NAMALWA (cell line): ENCODE measurements around the gene LRRC32.

Experiments
- DNase-seq: peaks from one replicate; pipeline ENCODE4 v3.0.0-alpha.2; 2015; ENCODE audit warnings: low spot score

The LRRC32 gene

GRCh38 chr11:76670485-76671236 is at the start of gene LRRC32:
Gene LRRC32 (minus strand): TSS chr11:76670747. CDS start chr11:76665954, 4,793 bp downstream.
- peak; percentile 34 for DNase-seq

GRCh38 chr11:76719686-76720085 is 49.1 kb upstream of the LRRC32 start:
- no peak for DNase-seq

- no peak for DNase-seq
Observed at GRCh38 chr11:76719281-76719680, 48.7 kb upstream of the LRRC32 start.

- DNase-seq, result no peak
Observed at GRCh38 chr11:76717816-76718215, 47.3 kb upstream of the LRRC32 start.

- no peak for DNase-seq
Observed at GRCh38 chr11:76717369-76717768, 46.8 kb upstream of the LRRC32 start.

GRCh38 chr11:76716268-76716667 is 45.7 kb upstream of the LRRC32 start:
- no peak for DNase-seq

- DNase-seq, result peak; percentile 15
Observed at GRCh38 chr11:76714493-76714892, 43.9 kb upstream of the LRRC32 start.

- DNase-seq, result no peak
Observed at GRCh38 chr11:76713499-76713898, 43.0 kb upstream of the LRRC32 start.

GRCh38 chr11:76712125-76712524 is 41.6 kb upstream of the LRRC32 start:
- DNase-seq, result no peak

- no peak for DNase-seq
Observed at GRCh38 chr11:76709756-76710155, 39.2 kb upstream of the LRRC32 start.

- no peak for DNase-seq
Observed at GRCh38 chr11:76708972-76709660, 38.6 kb upstream of the LRRC32 start.

GRCh38 chr11:76707293-76707825 is 36.8 kb upstream of the LRRC32 start:
- no peak for DNase-seq

GRCh38 chr11:76706667-76707066 is 36.1 kb upstream of the LRRC32 start:
- no peak for DNase-seq

GRCh38 chr11:76705826-76706225 is 35.3 kb upstream of the LRRC32 start:
- no peak for DNase-seq

GRCh38 chr11:76704171-76704948 is 33.8 kb upstream of the LRRC32 start:
- no peak for DNase-seq

- DNase-seq, result no peak
Observed at GRCh38 chr11:76703707-76704106, 33.2 kb upstream of the LRRC32 start.

GRCh38 chr11:76702336-76703128 is 32.0 kb upstream of the LRRC32 start:
- DNase-seq, result no peak

- no peak for DNase-seq
Observed at GRCh38 chr11:76701294-76702040, 30.9 kb upstream of the LRRC32 start.

- no peak for DNase-seq
Observed at GRCh38 chr11:76700177-76701100, 29.9 kb upstream of the LRRC32 start.
